Measurements from ENCODE around the gene CLEC14A.

The CLEC14A gene

GRCh38 chr14:38207736-38208617 is 47.9 kb downstream of the CLEC14A start, which contains the start of gene SSTR1:
TSS of gene SSTR1 (plus strand) at chr14:38207904. CDS start at chr14:38209390, 1,486 bp downstream.
- H3K4me3 ChIP-seq (ENCODE audit: low read depth, low read length): no peak within 1 kb of the TSS
- DNase-seq (ENCODE audit: low read depth): no peak
- no peak for TF ChIP-seq CTCF (IDR thresholded peaks at IDR 0.05; ENCODE audit: control insufficient read depth, extremely low read depth, insufficient read depth)

- TF ChIP-seq CTCF (IDR thresholded peaks at IDR 0.05; ENCODE audit: control insufficient read depth, extremely low read depth, insufficient read depth): no peak
- DNase-seq (ENCODE audit: low read depth): no peak
- H3K4me3 ChIP-seq (ENCODE audit: low read depth, low read length): no peak overlapping the region
These were observed 48.5 kb downstream of the CLEC14A start for GRCh38 chr14:38207377-38207735.

GRCh38 chr14:38206689-38207376 is 49.1 kb downstream of the CLEC14A start:
- no peak for TF ChIP-seq CTCF (IDR thresholded peaks at IDR 0.05; ENCODE audit: control insufficient read depth, extremely low read depth, insufficient read depth)

DNA sequence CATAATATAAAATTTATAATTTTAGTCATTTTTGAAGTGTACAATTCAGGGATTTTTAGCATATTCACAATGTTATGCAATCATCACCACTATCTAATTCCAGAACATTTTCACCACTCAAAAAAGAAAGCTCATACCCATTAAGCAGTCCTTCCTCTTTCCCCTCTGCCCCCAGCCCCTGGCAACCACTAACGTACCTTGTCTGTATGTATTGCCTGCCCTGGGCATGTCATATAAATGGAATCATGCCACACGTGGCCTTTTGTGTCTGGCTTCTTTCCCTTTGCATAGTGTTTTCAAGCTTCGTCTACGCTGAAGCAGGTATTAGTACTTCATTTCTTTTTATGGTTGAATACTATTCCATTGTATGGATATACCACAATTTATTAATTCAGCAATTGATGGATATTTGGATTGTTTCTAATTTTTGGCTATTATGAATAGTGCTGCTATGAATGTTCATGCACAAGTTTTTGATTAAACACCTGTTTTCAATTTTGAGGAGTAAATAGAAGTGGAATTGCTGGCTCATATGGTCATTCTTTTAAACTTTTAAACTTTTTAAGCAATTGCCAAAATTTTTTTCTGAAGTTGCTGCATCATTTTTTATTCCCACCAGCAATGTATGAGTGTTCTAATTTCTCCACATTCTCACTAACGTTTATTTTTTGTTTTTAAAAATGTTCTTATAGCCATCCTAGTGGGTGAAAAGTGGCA is 49.8 kb downstream of the CLEC14A start:
- H3K4me3 ChIP-seq (ENCODE audit: low read depth, low read length): no peak overlapping the region
- TF ChIP-seq CTCF (IDR thresholded peaks at IDR 0.05; ENCODE audit: control insufficient read depth, extremely low read depth, insufficient read depth): no peak
- no peak for DNase-seq (ENCODE audit: low read depth)

More at GRCh38 chr14:38206689-38207376, 49.1 kb downstream of the CLEC14A start:
- no peak overlapping the region for H3K4me3 ChIP-seq (ENCODE audit: low read depth, low read length)
- no peak for DNase-seq (ENCODE audit: low read depth)

- no peak for TF ChIP-seq CTCF (IDR thresholded peaks at IDR 0.05; ENCODE audit: control insufficient read depth, extremely low read depth, insufficient read depth)
- H3K4me3 ChIP-seq (ENCODE audit: low read depth, low read length): no peak overlapping the region
- no peak for DNase-seq (ENCODE audit: low read depth)
These were observed 50.6 kb downstream of the CLEC14A start for GRCh38 chr14:38205119-38205813.

- no peak for TF ChIP-seq CTCF (IDR thresholded peaks at IDR 0.05; ENCODE audit: control insufficient read depth, extremely low read depth, insufficient read depth)
- DNase-seq (ENCODE audit: low read depth): no peak
- no peak overlapping the region for H3K4me3 ChIP-seq (ENCODE audit: low read depth, low read length)
These were observed 51.2 kb downstream of the CLEC14A start for GRCh38 chr14:38204719-38205115.

All from LNCaP clone FGC (cell line).